Measurements from ENCODE around the gene TAF1D. TPM values are rescaled to one million over a fixed set of nuclear protein-coding genes. Genes with fewer than 3 reads are reported as not detected.

Gene TAF1D
- 197 and 254 TPM in 2 replicates for total RNA-seq

GRCh38 chr11:93741094-93741881, at the start of gene TAF1D, which contains the start of gene C11orf54:
TSS of gene TAF1D (minus strand) at chr11:93741495. CDS start at chr11:93739304, 2,191 bp downstream.
TSS of gene C11orf54 (plus strand) at chr11:93741672. CDS start at chr11:93747394, 5,722 bp downstream.

DNA sequence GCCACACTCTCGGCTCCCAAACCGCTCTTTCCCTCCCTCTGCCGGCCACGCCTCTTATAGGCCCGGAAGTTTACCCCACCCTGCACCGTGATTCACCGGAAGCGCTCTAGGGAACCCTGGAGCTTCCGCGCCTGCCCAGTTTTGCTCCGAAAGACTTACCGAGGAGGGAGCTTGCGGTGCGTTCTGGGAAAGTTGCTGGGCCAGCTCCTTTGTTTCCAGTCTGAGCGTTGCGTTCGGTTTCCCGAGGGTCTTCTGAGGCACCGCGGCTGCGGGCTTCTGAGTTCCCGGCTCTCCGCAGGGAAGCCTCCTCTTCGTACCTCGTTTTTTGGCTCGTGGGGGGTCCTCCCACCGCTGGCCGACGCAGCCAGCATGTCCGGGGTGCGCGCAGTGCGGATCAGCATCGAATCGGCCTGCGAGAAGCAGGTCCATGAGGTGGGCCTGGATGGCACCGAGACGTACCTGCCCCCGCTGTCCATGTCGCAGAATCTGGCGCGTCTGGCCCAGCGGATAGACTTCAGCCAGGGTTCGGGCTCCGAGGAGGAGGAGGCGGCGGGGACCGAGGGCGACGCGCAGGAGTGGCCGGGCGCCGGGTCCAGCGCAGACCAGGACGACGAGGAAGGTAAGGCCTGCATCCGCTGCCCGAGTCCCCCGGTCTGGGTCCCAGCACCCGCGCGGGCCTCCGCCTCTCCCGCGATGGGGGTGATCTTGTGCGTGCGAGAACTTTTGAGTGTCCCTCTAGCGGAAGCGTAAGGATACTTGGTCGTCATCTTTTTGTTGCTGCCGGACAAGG, 43.0 kb upstream of the TAF1D start, which contains the start of gene MED17:
TSS of gene MED17 (plus strand) at position 138 of the 790 bp plus-strand sequence. CDS start at position 370, 232 bp downstream.

Other genes starting within 250 kb of the TAF1D start
- gene SMCO4, start 198.1 kb downstream of the TAF1D start, total RNA-seq, result 8.7 and 13.9 TPM in 2 replicates
- 18.9 and 29.3 TPM in 2 replicates for gene CEP295, start 79.8 kb downstream of the TAF1D start, total RNA-seq
- gene C11orf54, start 177 bp upstream of the TAF1D start, total RNA-seq, result 11.1 and 19.6 TPM in 2 replicates
- 31.0 and 35.4 TPM in 2 replicates for gene MED17, start 42.8 kb upstream of the TAF1D start, total RNA-seq
- 0.62 and 1.00 TPM in 2 replicates for gene VSTM5, start 109.1 kb upstream of the TAF1D start, total RNA-seq

All from uterine smooth muscle cell (primary cell).